Stomach (tissue), 4 donors: ENCODE results near the gene ANKRD10.

Source experiments
- CTCF ChIP-seq, 7 experiments: fragments of 450-650 bp in 4 of 7; fragments of 200-600 bp in 3 of 7; sonication (generic) in 3 of 7; IDR thresholded peaks; one replicate each; pipeline ENCODE4 v1.5.1; 2016 to 2019; ENCODE audit warnings: antibody characterized with exemption in 7 of 7, control low read depth in 2 of 7, mild to moderate bottlenecking in 1 of 7
- POLR2A ChIP-seq, 4 donors: fragments of 450-650 bp; IDR thresholded peaks; one replicate each; pipeline ENCODE4 v1.6.1; 2016; ENCODE audit warnings: antibody characterized with exemption in 4 of 4, control low read depth in 2 of 4, mild to moderate bottlenecking in 1 of 4, moderate library complexity in 1 of 4

DNA sequence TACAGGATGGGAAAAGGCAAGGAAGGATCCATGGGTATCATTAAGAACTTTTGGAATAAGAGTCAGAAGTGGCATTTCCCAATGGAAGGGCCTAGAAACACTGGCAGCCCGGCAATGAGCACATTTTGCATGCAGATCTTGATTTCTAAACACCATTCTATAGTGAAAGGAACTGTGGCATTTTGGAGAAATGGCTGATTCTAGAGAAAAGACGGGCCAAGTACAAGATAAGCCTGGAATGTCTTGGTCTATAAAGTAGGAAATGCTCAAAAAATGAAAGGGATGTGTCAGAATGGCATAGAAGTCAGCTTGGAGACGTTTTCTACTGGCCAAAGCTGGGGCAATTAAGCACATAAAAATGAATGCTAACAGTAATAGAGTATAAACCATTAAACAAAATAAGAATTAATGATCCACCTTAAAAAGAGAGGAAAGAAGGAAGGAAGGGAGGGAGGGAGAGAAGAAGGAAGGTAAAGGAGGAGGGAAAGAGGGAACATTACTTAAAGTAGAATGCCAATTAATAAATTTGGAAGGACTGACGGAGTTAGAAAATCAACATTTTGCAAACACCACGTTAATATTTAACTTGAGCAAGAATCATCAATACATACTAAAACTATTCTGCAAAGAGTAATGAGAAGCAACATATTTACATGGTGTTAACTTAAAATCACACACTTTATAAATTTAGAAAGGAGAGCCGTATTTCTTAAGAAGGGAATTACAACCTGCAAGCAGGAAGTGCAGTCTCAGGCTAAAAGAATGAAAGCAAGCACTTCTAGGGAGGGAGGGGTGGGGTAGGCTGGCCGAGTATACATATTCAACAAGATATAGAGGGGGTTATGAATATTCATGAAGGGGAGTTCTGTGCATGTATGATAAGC is 78.9 kb downstream of the ANKRD10 start:
- no peak for TF ChIP-seq CTCF (IDR thresholded peaks at IDR 0.05)
- no peak for TF ChIP-seq POLR2A (IDR thresholded peaks at IDR 0.05)
